HG03442 (cell line): ENCODE measurements around the gene MAP3K5.

Experiments used
- ATAC-seq: cut with Tn5 transposase; IDR thresholded peaks from one replicate; pipeline ENCODE4 v1.9.1; 2021; ENCODE audit warnings: mild to moderate bottlenecking, moderate library complexity; ENCODE audit not compliant: unreplicated experiment

The MAP3K5 gene

GRCh38 chr6:136750696-136751521, 41.4 kb downstream of the MAP3K5 start:
- ATAC-seq = no peak

GRCh38 chr6:136749359-136749997, 42.8 kb downstream of the MAP3K5 start:
- ATAC-seq = no peak

GRCh38 chr6:136747507-136747906, 44.8 kb downstream of the MAP3K5 start:
- ATAC-seq = no peak

- no peak for ATAC-seq
Observed at GRCh38 chr6:136745300-136745699, 47.0 kb downstream of the MAP3K5 start.

- no peak for ATAC-seq
Observed at GRCh38 chr6:136744889-136745288, 47.4 kb downstream of the MAP3K5 start.

- ATAC-seq = no peak
Observed at GRCh38 chr6:136742125-136742524, 50.2 kb downstream of the MAP3K5 start.

GRCh38 chr6:136740050-136740974, 52.0 kb downstream of the MAP3K5 start:
- ATAC-seq = no peak

- no peak for ATAC-seq
Observed at GRCh38 chr6:136739501-136739900, 52.8 kb downstream of the MAP3K5 start.

GRCh38 chr6:136739071-136739470, 53.2 kb downstream of the MAP3K5 start:
- no peak for ATAC-seq

- no peak for ATAC-seq
Observed at GRCh38 chr6:136738692-136739057, 53.6 kb downstream of the MAP3K5 start.

GRCh38 chr6:136737871-136738691, 54.2 kb downstream of the MAP3K5 start:
- no peak for ATAC-seq

- ATAC-seq = no peak
Observed at GRCh38 chr6:136737374-136737844, 54.9 kb downstream of the MAP3K5 start.

GRCh38 chr6:136736281-136736960, 55.9 kb downstream of the MAP3K5 start:
- ATAC-seq = no peak

GRCh38 chr6:136734977-136735376, 57.3 kb downstream of the MAP3K5 start:
- ATAC-seq = no peak

- ATAC-seq = no peak
Observed at GRCh38 chr6:136732889-136733288, 59.4 kb downstream of the MAP3K5 start.

GRCh38 chr6:136729832-136730231, 62.4 kb downstream of the MAP3K5 start:
- no peak for ATAC-seq

- no peak for ATAC-seq
Observed at GRCh38 chr6:136728976-136729515, 63.2 kb downstream of the MAP3K5 start.

- ATAC-seq = no peak
Observed at GRCh38 chr6:136728033-136728939, 64.0 kb downstream of the MAP3K5 start.
